ENCODE results near the gene TMEFF2. TPM values are rescaled to one million over a fixed set of nuclear protein-coding genes. Genes with fewer than 3 reads are reported as not detected.

Gene TMEFF2
- total and polyA plus RNA-seq, 10 of the 15 experiments (the other 5 are each of a cell fraction or from before 2014, with no cell fraction given) = not detected

DNA sequence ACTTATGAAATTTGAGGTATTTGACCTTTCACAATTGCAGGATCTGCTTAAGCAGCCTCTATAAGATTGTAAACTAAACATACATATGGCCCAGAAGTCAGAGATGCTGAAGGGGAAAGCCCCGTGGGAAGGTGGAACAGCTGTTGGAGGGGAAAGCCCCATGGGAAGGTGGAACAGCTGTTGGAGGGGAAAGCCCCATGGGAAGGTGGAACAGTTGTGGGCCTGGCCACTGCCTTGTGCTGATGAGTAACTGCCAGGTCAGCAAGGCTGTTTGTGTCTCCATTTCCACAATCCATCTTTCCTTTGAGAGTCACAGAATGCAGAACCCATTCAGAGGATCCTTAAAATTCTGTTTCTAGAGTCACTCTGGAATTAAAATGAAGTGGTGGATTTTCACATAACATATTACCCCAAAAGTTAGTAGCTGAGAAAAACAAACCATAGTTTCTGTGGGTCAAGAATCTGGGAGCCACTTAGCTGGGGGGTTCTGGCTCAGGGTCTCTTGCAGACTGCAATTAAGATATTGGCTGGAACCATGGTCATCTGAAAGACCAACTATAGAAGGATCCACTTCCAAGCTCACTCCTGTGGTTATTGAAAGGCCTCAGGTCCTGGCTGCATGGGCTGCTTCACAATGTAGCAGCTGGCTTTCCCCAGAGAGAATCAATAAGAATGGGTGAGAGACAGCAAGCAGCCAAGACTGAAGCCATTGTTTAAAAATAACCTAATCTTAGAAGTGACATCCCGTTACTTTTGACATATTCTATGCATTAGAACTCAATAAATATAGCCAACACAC, 261.2 kb downstream of the TMEFF2 start:
- WGBS (ENCODE audit: insufficient coverage, insufficient replicate concordance, low lambda C conversion rate, missing lambda C conversion rate) = 22% methylated on average over 2 of the region's 2 CpGs
- in situ Hi-C loops (cut with MboI) (no loop called here), intact Hi-C loops (cut with micrococcal nuclease; ENCODE audit: unreplicated experiment) (no loop called here)
- BruUV-seq (replicated peaks) = no TSS peak
- no peaks in the 10 kb centered on the region; the same call in 1 of the 3 replicates for H3K9me3 ChIP-seq (replicated peaks; ENCODE audit: control insufficient read depth, insufficient read depth, low read length)
- no peak overlapping the region for H3K4me3 ChIP-seq
- no peaks in the 10 kb centered on the region for H3K79me2 ChIP-seq (ENCODE audit: control insufficient read depth, insufficient read depth, low read length)
- no peaks in the 10 kb centered on the region for H4K20me1 ChIP-seq (ENCODE audit: control insufficient read depth, insufficient read depth)
- 0 out of 2 replicates have a peak overlapping the region, but pooled peaks have one; percentile 31 for H3K4me2 ChIP-seq (ENCODE audit: control insufficient read depth, insufficient read depth)
- no peaks in the 10 kb centered on the region for H3K27me3 ChIP-seq (replicated peaks in 1 of 2; ENCODE audit: control insufficient read depth in 2 of 2, insufficient read depth in 2 of 2, low read length in 1 of 2)
- ATAC-seq (peak; percentile 88), FAIRE-seq (no peak), DNase-seq (ENCODE audit: low read depth, low spot score) (peak; percentile 40)
- H3K27ac ChIP-seq (ENCODE audit: control insufficient read depth, insufficient read depth) = no peak overlapping the region; the same call in 1 of the 2 replicates
- H3K4me1 ChIP-seq (ENCODE audit: control insufficient read depth, insufficient read depth, low read length) = peaks cover 16% of the 10 kb centered on the region
- H3K9ac ChIP-seq (ENCODE audit: control insufficient read depth, insufficient read depth, low read length) = no peak overlapping the region
- ChIA-PET RAD21 (ENCODE audit: unreplicated experiment) (interaction anchor here (0.8 to 2.8 kb wide), 7 partner anchors 10 to 778 kb away, joined by 3 to 12 read pairs (median 4); no protein-coding TSS in a partner anchor), CTCF (interaction anchor here (0.6 to 3.0 kb wide), 6 partner anchors 10 to 1261 kb away, joined by 3 to 12 read pairs (median 4); no protein-coding TSS in a partner anchor), SMC1A (ENCODE audit: uncharacterized antibody, unreplicated experiment) (interaction anchor here (1.1 to 5.2 kb wide), 17 partner anchors 9 to 229 kb away, joined by 3 to 44 read pairs (median 6); no protein-coding TSS in a partner anchor), POLR2A (interaction anchor here (0.7 to 2.4 kb wide), 3 partner anchors 10 to 78 kb away, joined by 3 to 11 read pairs (median 3); no protein-coding TSS in a partner anchor)
- H2AFZ ChIP-seq (ENCODE audit: control insufficient read depth, low read depth, low read length) = no peak overlapping the region
- no peaks in the 10 kb centered on the region for H3K36me3 ChIP-seq (ENCODE audit: control insufficient read depth in 2 of 2, insufficient read depth in 2 of 2, low read length in 1 of 2)
- TF ChIP-seq, protein P1, sequence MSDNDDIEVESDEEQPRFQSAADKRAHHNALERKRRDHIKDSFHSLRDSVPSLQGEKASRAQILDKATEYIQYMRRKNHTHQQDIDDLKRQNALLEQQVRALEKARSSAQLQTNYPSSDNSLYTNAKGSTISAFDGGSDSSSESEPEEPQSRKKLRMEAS (IDR thresholded peaks at IDR 0.05; ENCODE audit: low read depth, low read length) = no peak
- TF ChIP-seq SMAD1 (IDR thresholded peaks at IDR 0.05; ENCODE audit: low read depth, partially characterized antibody) (no peak), E4F1 (IDR thresholded peaks at IDR 0.05; ENCODE audit: borderline replicate concordance, partially characterized antibody) (no peak), ZNF217 (IDR thresholded peaks at IDR 0.05) (no peak), TCF7 (IDR thresholded peaks at IDR 0.05; ENCODE audit: borderline replicate concordance) (no peak), ESRRA (IDR thresholded peaks at IDR 0.05; ENCODE audit: low read length) (no peak), MEF2A (IDR thresholded peaks at IDR 0.05; ENCODE audit: insufficient read depth, low read depth, low read length) (no peak), CREM (IDR thresholded peaks at IDR 0.05; ENCODE audit: low read depth) (no peak), BMI1 (IDR thresholded peaks at IDR 0.05; ENCODE audit: borderline replicate concordance) (no peak), MEF2B (IDR thresholded peaks at IDR 0.05; ENCODE audit: partially characterized antibody, poor library complexity, severe bottlenecking) (no peak), MYB (IDR thresholded peaks at IDR 0.05; ENCODE audit: borderline replicate concordance, low read depth, low read length) (no peak), ZNF274 (IDR thresholded peaks at IDR 0.05; ENCODE audit: insufficient read depth, insufficient read length) (no peak), MYC (IDR thresholded peaks at IDR 0.05; ENCODE audit: insufficient read depth, insufficient read length, insufficient replicate concordance, low read length, severe bottlenecking) (no peak), PAX8 (IDR thresholded peaks at IDR 0.05) (no peak)
- TF ChIP-seq, protein P2, sequence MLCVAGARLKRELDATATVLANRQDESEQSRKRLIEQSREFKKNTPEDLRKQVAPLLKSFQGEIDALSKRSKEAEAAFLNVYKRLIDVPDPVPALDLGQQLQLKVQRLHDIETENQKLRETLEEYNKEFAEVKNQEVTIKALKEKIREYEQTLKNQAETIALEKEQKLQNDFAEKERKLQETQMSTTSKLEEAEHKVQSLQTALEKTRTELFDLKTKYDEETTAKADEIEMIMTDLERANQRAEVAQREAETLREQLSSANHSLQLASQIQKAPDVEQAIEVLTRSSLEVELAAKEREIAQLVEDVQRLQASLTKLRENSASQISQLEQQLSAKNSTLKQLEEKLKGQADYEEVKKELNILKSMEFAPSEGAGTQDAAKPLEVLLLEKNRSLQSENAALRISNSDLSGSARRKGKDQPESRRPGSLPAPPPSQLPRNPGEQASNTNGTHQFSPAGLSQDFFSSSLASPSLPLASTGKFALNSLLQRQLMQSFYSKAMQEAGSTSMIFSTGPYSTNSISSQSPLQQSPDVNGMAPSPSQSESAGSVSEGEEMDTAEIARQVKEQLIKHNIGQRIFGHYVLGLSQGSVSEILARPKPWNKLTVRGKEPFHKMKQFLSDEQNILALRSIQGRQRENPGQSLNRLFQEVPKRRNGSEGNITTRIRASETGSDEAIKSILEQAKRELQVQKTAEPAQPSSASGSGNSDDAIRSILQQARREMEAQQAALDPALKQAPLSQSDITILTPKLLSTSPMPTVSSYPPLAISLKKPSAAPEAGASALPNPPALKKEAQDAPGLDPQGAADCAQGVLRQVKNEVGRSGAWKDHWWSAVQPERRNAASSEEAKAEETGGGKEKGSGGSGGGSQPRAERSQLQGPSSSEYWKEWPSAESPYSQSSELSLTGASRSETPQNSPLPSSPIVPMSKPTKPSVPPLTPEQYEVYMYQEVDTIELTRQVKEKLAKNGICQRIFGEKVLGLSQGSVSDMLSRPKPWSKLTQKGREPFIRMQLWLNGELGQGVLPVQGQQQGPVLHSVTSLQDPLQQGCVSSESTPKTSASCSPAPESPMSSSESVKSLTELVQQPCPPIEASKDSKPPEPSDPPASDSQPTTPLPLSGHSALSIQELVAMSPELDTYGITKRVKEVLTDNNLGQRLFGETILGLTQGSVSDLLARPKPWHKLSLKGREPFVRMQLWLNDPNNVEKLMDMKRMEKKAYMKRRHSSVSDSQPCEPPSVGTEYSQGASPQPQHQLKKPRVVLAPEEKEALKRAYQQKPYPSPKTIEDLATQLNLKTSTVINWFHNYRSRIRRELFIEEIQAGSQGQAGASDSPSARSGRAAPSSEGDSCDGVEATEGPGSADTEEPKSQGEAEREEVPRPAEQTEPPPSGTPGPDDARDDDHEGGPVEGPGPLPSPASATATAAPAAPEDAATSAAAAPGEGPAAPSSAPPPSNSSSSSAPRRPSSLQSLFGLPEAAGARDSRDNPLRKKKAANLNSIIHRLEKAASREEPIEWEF (IDR thresholded peaks at IDR 0.05; ENCODE audit: insufficient replicate concordance, low read depth, low read length) = peak; percentile 67
